Stimulated activated CD4-positive, alpha-beta T cell treated with anti-CD3 and anti-CD28 coated beads, TNF-alpha, amount 100 ng/mL, for 4 hours (primary cell): ENCODE data around the gene CRYBA4.

Experiments
- DNase-seq, 3 experiments: peaks; one replicate each; pipeline ENCODE4 v3.0.0-alpha.2; 2020; ENCODE audit warnings: low read depth in 3 of 3

The CRYBA4 gene

DNA sequence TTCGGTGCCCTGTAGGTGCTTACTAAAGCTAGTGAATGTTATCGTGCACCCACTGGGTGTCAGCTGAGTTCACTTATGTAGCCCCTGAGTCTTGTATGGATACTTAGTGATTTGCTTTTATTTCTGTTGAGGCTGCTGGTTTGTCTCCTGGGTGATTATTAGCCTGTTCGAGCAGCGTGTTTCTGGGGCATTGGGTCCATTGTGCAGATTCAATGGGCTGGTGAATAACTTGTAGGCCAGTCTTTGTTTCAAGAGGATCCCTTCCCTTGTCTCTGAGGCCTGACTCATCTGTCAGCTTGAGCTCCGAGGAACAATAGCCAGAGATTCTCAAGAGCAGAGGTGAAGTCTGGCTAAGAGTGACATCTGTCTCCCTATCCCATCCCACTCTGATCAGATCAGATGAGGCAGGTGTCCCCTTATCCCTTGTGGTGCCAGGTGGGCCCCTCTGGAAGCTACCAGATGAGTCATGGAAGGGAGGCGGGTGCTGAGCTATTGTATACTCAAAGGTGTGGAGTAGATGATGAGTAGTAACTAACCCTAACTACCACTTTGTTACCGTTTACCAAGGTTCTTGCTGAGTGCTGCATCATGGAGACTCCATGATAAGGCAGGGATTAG, 39.3 kb downstream of the CRYBA4 start:
- DNase-seq: no peak

DNA sequence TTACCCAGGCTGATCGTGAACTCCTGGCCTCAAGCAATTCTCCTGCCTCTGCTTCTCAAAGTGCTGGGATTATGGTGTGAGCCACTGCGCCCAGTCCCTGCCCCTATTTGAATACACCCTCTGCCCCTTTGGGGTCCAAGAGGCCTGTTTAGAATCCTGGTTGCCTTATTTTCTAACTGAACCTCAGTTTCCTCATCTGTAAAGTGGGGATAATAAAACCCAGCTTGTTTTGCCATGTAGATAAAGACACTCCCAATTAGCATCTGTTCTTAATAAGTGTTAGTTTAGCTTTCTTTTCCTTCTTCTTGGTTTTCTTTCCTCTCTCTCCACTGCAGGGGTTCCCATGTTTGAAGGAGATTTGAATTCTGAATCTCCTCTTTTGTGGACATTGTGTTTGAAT, 40.4 kb downstream of the CRYBA4 start:
- no peak for DNase-seq

DNA sequence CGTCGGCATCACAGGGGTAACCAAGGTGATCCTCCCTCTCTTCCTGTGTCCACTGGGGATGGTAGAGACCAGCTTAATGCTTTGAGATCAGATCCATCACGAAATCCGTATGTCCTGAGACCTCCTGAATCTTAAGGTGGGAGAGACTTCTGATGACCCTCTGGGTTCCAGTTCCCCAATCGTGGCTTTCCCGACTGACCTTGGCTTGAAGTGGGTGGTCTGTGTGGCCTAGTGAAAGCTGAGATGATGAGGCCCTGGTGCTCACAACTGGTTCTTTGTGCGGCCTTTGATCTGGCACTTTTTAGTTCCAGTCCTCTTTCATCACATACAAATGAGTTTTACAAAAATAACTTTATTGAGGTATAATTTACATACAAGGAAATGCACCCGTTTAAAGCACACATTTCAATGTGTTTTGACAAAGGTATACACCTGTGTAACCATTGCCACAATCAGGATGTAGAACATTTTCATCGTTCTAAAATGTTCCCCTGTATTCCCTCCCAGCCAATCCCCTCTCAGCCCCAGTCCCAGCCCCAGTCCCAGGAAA, 41.7 kb downstream of the CRYBA4 start:
- no peak for DNase-seq

GRCh38 chr22:26665813-26666231, 44.1 kb downstream of the CRYBA4 start:
- no peak for DNase-seq

GRCh38 chr22:26667140-26667539, 45.4 kb downstream of the CRYBA4 start:
- DNase-seq: no peak

- DNase-seq: no peak
Observed at GRCh38 chr22:26669060-26669481, 47.3 kb downstream of the CRYBA4 start.

- DNase-seq: no peak
Observed at GRCh38 chr22:26670459-26670858, 48.7 kb downstream of the CRYBA4 start.

DNA sequence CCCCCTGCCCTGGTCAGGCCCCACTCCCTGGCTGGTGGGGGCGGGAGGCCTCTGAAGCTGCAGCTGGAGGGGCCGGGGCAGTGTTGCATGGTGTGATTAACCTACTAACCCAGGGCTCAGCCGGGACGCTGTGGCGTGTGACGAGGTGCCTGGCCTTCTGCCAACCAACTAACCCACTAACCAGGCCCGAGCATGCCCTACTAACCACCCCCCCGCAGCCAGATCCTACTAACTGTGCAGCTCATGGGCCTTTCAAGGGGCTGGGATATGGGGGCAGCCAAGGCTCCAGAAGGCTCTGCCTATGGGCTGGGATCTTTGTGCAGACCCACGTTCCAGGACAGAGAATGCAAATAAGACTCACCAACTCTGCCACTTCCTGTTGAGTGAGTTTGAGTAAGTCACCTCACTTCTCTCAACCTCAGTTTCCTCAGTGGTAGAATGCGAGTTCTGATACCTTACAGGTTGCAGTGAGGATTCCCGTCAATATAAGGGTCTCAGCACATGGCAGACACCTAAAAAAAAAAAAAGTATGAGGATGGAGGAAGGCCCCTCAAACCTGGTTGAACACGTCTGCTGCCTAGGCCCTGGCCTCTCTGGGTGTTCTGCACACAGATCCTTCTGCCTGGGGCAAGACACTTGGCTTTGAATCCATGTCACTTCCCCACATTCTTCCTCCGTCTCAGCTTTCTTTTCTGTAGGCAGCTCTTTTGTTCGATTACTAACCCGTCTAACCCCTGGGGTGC, 49.7 kb downstream of the CRYBA4 start:
- DNase-seq: peak; percentile 31 to 50 (median 35)

DNA sequence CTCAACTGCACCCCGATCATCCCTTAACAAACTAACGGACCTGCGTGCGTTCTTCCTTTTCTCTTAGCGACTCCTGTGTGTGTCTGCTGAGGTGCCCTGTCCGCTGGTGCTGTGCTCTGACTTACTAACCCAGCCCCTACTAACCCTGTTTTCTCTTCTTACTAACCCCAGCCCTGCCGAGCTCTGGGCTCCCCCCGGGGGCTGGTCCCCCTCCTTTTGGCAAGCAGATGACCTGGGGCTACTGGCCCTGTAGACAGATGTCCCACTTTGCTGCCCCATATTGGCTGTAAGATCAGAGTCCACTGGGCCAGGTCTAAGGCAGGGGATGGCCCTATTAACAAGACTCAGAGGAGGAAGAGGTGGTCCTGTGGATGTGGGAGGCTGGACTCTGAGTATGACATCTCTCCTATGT, 50.3 kb downstream of the CRYBA4 start:
- peak in 1 of 3 experiments; percentile 31 for DNase-seq

DNA sequence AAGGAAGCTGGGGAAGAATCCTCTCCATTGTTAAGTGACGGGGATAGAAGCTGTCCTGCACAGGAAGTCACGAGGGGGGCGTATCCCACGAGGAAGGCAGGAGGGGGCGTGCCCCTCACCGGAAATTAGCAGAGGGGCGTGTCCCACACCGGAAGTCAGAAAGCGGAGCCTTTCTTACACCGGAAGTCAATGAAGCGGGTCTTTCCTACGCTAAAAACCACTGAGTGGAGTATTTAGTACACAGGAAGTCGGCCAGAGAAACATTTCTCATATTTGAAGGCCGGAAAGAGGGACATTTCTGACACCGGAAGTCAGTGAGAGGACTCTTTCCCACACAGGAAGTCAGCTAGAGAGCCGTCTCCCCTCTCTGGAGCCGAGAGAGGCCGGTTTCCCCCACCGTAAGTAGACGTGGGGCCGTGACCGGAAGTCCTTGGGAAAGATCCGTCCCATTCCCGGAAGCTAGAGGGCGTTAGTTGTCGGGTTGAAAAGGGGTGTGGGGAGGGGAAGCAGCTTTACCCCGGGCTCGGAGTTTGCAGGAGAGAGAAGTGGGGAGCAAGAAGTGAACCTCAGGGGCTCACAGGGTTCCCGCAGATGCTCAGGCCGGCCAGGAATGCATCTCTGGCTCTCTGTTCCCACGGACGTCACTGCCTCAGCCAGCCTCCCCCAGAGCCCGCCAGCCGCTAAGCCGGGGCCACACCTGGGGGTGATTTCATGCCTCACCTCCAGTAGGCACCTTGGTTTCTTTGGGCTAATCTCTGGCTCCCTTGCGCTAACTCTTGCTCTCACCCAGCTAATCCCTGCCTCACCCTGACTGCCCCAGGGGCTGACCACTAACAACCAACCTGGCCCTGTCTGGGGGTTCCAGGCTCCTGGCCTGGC, 51.1 kb downstream of the CRYBA4 start:
- DNase-seq: peak; percentile 83 to 86 (median 83)

DNA sequence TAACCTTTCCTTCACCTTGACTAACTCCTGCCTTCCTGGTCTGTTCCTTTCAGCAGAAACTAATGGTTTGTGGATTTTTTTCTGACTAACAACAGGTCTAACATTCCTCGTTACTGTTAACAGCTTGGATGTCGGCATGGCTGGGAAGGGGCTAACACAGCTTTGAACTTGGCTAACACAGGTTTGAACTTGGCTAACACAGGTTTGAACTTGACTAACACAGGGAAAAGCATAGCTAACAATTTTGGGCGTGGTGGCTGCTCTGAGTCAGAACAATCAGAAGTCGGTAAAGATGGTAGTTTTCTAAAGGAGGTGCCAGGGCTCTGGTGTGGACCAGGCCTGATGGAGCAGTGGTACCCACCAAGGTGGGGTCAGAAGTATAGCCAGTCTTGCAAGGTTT, 51.7 kb downstream of the CRYBA4 start:
- DNase-seq: peak in 1 of 3 experiments; percentile 17

GRCh38 chr22:26674211-26675190, 52.7 kb downstream of the CRYBA4 start:
- no peak for DNase-seq

GRCh38 chr22:26675687-26676268, 54.0 kb downstream of the CRYBA4 start:
- no peak for DNase-seq

GRCh38 chr22:26677217-26677616, 55.5 kb downstream of the CRYBA4 start:
- no peak for DNase-seq

DNA sequence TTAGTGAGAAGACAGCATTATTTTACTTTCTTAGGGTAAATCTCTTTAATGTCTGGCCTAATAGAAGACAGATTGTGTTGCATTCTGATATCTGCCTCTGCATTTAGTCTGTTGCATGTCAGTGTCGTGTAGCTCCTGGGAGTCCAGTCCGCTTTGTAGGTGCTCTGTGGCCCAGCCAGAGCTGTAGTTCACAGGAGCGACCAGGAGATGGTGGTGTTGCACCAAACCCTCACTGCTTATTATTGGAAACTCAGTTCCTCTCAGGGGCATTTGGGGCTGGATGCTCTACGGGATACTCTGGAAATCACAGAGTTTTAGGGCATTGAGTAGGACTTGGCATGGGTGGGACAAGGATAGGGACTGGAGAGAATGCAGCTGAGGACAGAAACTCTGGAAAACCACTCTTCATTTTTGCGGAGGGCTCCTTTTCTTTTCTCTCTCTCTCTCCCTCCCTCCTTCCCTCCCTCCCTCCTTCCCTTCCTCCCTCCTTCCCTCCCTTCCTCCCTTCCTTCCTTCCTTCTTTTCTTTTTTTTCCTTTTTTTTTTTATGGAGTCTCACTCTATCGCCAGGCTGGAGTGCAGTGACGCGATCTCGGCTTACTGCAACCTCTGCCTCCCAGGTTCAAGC, 57.4 kb downstream of the CRYBA4 start:
- peak; percentile 41 to 44 (median 41) for DNase-seq
